HEK293 (cell line): ENCODE data around the gene CETN3.
"Not testable (repeated sequence)": the region's sequence is repeated elsewhere in the genome, so short reads cannot be mapped to it uniquely, and the experiment has no call there.

Experiments
- CTCF ChIA-PET: fragments of 350-600 bp; formaldehyde crosslinking; extraction: SDS; loops from one replicate; lab custom pipeline; 2021; ENCODE audit warnings: antibody characterized with exemption; lab: Yijun Ruan, JAX
- POLR2A ChIA-PET: fragments of 300-600 bp; formaldehyde crosslinking; extraction: SDS; loops from one replicate; lab custom pipeline; 2020; ENCODE audit warnings: antibody characterized with exemption, inconsistent platforms; lab: Yijun Ruan, JAX
- H3K27ac ChIP-seq: fragments of 200-500 bp; sonication (Bioruptor generic); 2 replicates; pipeline ENCODE4 v1.5.1; 2014; ENCODE audit warnings: low read depth, low read length, control low read depth, inconsistent platforms; ENCODE audit errors: extremely low read depth
- H3K36me3 ChIP-seq, 2 experiments: fragments of 200-500 bp in 1 of 2; sonication (Bioruptor generic) in 1 of 2; 1 replicate in 1 of 2; 2 replicates in 1 of 2; pipeline ENCODE4 v1.5.1; 2014 to 2017; ENCODE audit warnings: inconsistent platforms in 2 of 2, low read length in 2 of 2; ENCODE audit not compliant: control insufficient read depth in 2 of 2, insufficient read depth in 1 of 2
- H3K4me1 ChIP-seq: fragments of 200-500 bp; sonication (Bioruptor generic); 2 replicates; pipeline ENCODE4 v1.5.1; 2014; ENCODE audit warnings: mild to moderate bottlenecking, low read length, inconsistent platforms; ENCODE audit not compliant: control insufficient read depth, insufficient read depth
- H3K4me3 ChIP-seq: 2 replicates; pipeline ENCODE4 v1.5.1; 2011; ENCODE audit warnings: low read depth, mild to moderate bottlenecking, control low read depth, low read length, moderate library complexity
- H3K9me3 ChIP-seq: fragments of 200-500 bp; sonication (Bioruptor generic); 2 replicates; pipeline ENCODE4 v1.5.1; 2014; ENCODE audit warnings: low read depth, low read length, inconsistent platforms; ENCODE audit not compliant: control insufficient read depth, insufficient read depth
- FEZF1 ChIP-seq: fragments of 450-650 bp; formaldehyde crosslinking; IDR thresholded peaks from 2 replicates; pipeline ENCODE4 v1.5.1; 2016; ENCODE audit warnings: missing biosample characterization, missing genetic modification characterization
- HOXC10 ChIP-seq: sonication (generic); formaldehyde crosslinking; IDR thresholded peaks from 2 replicates; pipeline ENCODE4 v1.8.1; 2023; ENCODE audit warnings: mild to moderate bottlenecking, missing genetic modification reagents
- KLF9 ChIP-seq: fragments of 450-650 bp; formaldehyde crosslinking; IDR thresholded peaks from 2 replicates; pipeline ENCODE4 v1.5.1; 2016; ENCODE audit warnings: missing biosample characterization, missing genetic modification characterization, low read depth
- PRDM2 ChIP-seq: fragments of 450-650 bp; formaldehyde crosslinking; IDR thresholded peaks from 2 replicates; pipeline ENCODE4 v1.5.1; 2016; ENCODE audit warnings: missing biosample characterization, missing genetic modification characterization, borderline replicate concordance
- REST ChIP-seq: fragments of 450-650 bp; formaldehyde crosslinking; IDR thresholded peaks from 2 replicates; pipeline ENCODE4 v1.5.1; 2016; ENCODE audit warnings: missing biosample characterization, missing genetic modification characterization
- TRIM28 ChIP-seq: IDR thresholded peaks from 2 replicates; pipeline ENCODE4 v1.6.1; 2011; ENCODE audit warnings: low read length, control low read depth, borderline replicate concordance
- ZBTB17 ChIP-seq: fragments of 450-650 bp; formaldehyde crosslinking; IDR thresholded peaks from 2 replicates; pipeline ENCODE4 v1.5.1; 2016; ENCODE audit warnings: missing biosample characterization, missing genetic modification characterization
- ZBTB20 ChIP-seq: fragments of 450-650 bp; formaldehyde crosslinking; IDR thresholded peaks from 2 replicates; pipeline ENCODE4 v1.5.1; 2016; ENCODE audit warnings: missing biosample characterization, missing genetic modification characterization
- ZNF248 ChIP-seq: fragments of 450-650 bp; formaldehyde crosslinking; IDR thresholded peaks from 2 replicates; pipeline ENCODE4 v1.5.1; 2017; ENCODE audit warnings: missing biosample characterization, missing genetic modification characterization
- ZNF292 ChIP-seq: fragments of 450-650 bp; formaldehyde crosslinking; IDR thresholded peaks from 2 replicates; pipeline ENCODE4 v1.5.1; 2016; ENCODE audit warnings: low read depth, missing biosample characterization, missing genetic modification characterization, borderline replicate concordance
- ZNF302 ChIP-seq: fragments of 450-650 bp; formaldehyde crosslinking; IDR thresholded peaks from 2 replicates; pipeline ENCODE4 v1.5.1; 2016; ENCODE audit warnings: missing biosample characterization, missing genetic modification characterization, low read depth
- ZNF404 ChIP-seq: fragments of 450-650 bp; formaldehyde crosslinking; IDR thresholded peaks from 2 replicates; pipeline ENCODE4 v1.5.1; 2017; ENCODE audit warnings: missing biosample characterization, missing genetic modification characterization
- ZNF473 ChIP-seq: fragments of 450-650 bp; formaldehyde crosslinking; IDR thresholded peaks from 2 replicates; pipeline ENCODE4 v1.5.1; 2017; ENCODE audit warnings: missing biosample characterization, missing genetic modification characterization
- ZNF561 ChIP-seq: fragments of 450-650 bp; IDR thresholded peaks from 2 replicates; pipeline ENCODE4 v1.5.1; 2018; ENCODE audit warnings: missing biosample characterization, missing genetic modification characterization, borderline replicate concordance
- ZNF585B ChIP-seq: fragments of 450-650 bp; formaldehyde crosslinking; IDR thresholded peaks from 2 replicates; pipeline ENCODE4 v1.5.1; 2016; ENCODE audit warnings: missing biosample characterization, missing genetic modification characterization
- ZNF596 ChIP-seq: fragments of 450-650 bp; IDR thresholded peaks from 2 replicates; pipeline ENCODE4 v1.5.0; 2018; ENCODE audit warnings: missing biosample characterization, mild to moderate bottlenecking, missing genetic modification characterization, moderate library complexity
- ZNF670 ChIP-seq: fragments of 450-650 bp; formaldehyde crosslinking; IDR thresholded peaks from 2 replicates; pipeline ENCODE4 v1.5.1; 2016; ENCODE audit warnings: missing biosample characterization, missing genetic modification characterization, low read depth
- ZNF776 ChIP-seq: fragments of 450-650 bp; formaldehyde crosslinking; IDR thresholded peaks from 2 replicates; pipeline ENCODE4 v1.5.0; 2017; ENCODE audit warnings: missing biosample characterization, missing genetic modification characterization, borderline replicate concordance
- TF ChIP-seq, protein P1 (sequence below): fragments of 450-650 bp; formaldehyde crosslinking; IDR thresholded peaks from 2 replicates; pipeline ENCODE4 v1.5.1; 2016; ENCODE audit warnings: missing biosample characterization, missing genetic modification characterization

Gene CETN3

GRCh38 chr5:90378752-90379151, 30.8 kb downstream of the CETN3 start (continued):
- TF ChIP-seq ZNF302 (tag by site-specific recombination) = no peak
- no peak for TF ChIP-seq REST (tag by site-specific recombination)
- no peak for TF ChIP-seq ZNF248 (tag by site-specific recombination)
- TF ChIP-seq ZNF292 (tag by site-specific recombination) = no peak
- TF ChIP-seq, all 188 proteins: peak for 0

- CTCF ChIA-PET = not testable (repeated sequence)
Observed at GRCh38 chr5:90371269-90371668, 38.3 kb downstream of the CETN3 start.

DNA sequence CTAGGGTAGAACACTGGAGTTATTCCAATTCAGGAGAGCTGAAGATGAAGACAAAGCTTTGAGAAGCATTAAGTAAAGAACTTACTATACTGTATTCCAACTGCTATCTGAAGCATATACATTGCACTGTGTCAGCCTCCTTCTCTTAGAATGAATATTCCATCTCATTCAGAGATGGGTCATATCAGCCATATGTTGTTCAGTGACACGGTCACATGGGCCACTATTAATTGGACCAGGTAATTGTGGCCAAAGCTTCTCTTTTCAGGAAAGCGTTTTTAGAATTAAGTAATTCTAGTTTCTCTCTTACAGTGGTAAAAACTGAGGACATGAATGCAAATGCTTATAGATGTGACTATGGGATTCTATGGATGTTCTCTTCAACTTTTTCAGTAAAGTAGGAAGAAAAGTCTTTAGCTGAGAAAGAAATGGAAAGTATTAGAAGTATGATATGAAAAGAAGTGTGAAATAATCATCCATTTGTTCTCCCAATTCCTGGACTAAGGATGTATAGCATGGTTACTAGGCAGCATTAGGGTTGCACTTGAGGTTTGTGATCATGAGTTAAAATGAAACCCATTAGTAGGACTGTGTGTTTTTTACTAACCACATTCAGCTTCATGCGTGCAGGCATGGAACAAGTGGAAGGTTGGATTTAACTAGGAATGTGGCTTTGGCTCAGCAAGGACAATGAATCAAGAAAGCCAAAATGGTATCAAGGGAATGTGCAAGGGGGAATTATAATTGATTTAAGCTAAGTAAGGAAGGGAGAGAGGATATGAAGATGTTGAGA, 40.9 kb downstream of the CETN3 start:
- no peak for TF ChIP-seq ZBTB17 (tag by site-specific recombination)
- TF ChIP-seq ZNF776 (tag by site-specific recombination) = no peak
- no peak for TF ChIP-seq FEZF1 (tag by site-specific recombination)
- no peak for TF ChIP-seq ZBTB20 (tag by site-specific recombination)
- TF ChIP-seq ZNF561 (tag by site-specific recombination) = no peak
- TF ChIP-seq, protein P1, sequence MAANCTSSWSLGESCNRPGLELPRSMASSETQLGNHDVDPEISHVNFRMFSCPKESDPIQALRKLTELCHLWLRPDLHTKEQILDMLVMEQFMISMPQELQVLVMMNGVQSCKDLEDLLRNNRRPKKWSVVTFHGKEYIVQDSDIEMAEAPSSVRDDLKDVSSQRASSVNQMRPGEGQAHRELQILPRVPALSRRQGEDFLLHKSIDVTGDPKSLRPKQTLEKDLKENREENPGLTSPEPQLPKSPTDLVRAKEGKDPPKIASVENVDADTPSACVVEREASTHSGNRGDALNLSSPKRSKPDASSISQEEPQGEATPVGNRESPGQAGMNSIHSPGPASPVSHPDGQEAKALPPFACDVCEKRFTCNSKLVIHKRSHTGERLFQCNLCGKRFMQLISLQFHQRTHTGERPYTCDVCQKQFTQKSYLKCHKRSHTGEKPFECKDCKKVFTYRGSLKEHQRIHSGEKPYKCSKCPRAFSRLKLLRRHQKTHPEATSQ (tag by site-specific recombination) = no peak
- no peak for TF ChIP-seq ZNF596 (tag by site-specific recombination)
- no peak for TF ChIP-seq ZNF473 (tag by site-specific recombination)
- no peak for TF ChIP-seq PRDM2 (tag by site-specific recombination)
- TF ChIP-seq KLF9 = no peak
- no peak for TF ChIP-seq ZNF404 (tag by site-specific recombination)
- TF ChIP-seq HOXC10 (CRISPR knock-in tag) = no peak
- TF ChIP-seq ZNF670 = no peak
- CTCF ChIA-PET = interaction anchor here (0.7 kb wide), 1 partner anchor 19 kb away, joined by 3 read pairs; no protein-coding TSS in a partner anchor

More at GRCh38 chr5:90371269-90371668, 38.3 kb downstream of the CETN3 start:
- POLR2A ChIA-PET, H3K36me3 ChIP-seq, H3K4me1 ChIP-seq, H3K9me3 ChIP-seq, H3K4me3 ChIP-seq, H3K27ac ChIP-seq: not testable (repeated sequence)
- TF ChIP-seq ZNF585B (peak; percentile 96), TRIM28 (peak; percentile 12; the same call in 1 of the 2 replicates)

More for the DNA sequence above, 40.9 kb downstream of the CETN3 start:
- Histone ChIP-seq H3K27ac (no peak overlapping the region), H3K36me3 (no peaks in the 10 kb centered on the region), H3K9me3 (no peaks in the 10 kb centered on the region), H3K4me3 (no peak overlapping the region), H3K4me1 (no peaks in the 10 kb centered on the region)
- POLR2A ChIA-PET = interaction anchor here (1.2 kb wide), 1 partner anchor 41 kb away, joined by 3 read pairs; the partner anchor contains the start of gene CETN3
